GM21390 (cell line): ENCODE results near the gene PRDX2.

Source experiments
- ATAC-seq: cut with Tn5 transposase; IDR thresholded peaks from one replicate; pipeline ENCODE4 v1.9.1; 2021; ENCODE audit not compliant: unreplicated experiment

PRDX2 gene

DNA sequence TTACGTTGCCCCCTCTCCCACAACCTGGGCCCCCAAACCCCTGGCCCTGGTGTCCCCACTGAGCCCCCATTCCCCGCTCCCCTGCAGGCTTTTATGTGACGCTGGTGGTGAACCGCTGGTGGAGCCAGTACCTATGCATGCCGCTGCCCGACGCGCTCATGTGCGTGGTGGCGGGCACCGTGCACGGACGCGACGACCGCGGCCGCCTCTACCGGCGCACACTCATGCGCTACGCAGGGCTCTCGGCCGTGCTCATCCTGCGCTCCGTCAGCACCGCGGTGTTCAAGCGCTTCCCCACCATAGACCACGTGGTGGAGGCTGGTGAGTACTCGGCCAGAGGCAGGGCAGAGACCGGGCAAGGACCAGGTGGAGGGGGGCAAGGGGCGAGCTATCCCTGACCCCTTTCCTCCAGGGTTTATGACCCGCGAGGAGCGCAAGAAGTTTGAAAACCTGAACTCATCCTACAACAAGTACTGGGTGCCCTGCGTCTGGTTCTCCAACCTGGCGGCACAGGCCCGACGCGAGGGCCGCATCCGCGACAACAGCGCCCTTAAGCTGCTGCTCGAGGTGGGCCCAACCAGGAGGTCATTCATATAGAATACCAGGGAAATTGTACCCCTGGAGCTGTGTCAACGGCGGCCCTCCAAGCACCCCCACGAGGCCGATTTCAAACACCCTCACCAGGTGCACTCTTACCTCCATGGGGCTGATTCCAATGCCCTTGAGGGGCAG is 47.0 kb downstream of the PRDX2 start:
- no peak for ATAC-seq

DNA sequence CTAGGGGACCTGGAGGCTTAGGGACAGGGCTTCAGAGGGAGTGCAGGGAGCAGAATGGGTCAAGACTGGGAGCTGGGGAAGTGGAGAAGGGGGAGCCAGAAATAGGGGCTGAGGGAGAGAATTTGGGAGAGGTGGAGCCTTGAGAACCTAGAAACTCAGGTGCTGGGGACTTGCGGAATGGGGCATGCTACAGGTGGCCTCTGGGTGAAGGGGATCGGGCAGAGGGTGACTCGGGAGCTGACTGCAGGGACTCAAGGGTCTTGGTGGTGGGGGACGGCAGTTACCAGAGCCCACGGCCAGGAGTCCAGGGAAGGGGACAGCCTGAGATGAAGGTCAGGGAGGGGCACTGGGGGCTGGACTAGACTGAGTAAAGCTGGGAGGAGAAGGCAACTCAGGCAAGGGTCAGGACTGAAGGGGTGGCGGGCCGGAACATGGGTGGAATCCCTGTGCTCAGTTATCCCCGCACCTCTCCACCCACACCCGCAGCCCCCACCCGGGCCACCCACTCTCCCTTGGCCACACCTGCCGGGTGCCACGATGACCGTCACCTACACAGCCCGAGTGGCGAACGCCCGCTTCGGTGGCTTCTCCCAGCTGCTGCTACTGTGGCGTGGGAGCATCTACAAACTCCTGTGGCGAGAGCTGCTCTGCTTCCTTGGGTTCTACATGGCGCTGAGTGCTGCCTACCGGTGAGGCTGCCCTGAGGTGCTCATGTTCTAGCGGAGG is 49.4 kb downstream of the PRDX2 start:
- ATAC-seq: no peak

DNA sequence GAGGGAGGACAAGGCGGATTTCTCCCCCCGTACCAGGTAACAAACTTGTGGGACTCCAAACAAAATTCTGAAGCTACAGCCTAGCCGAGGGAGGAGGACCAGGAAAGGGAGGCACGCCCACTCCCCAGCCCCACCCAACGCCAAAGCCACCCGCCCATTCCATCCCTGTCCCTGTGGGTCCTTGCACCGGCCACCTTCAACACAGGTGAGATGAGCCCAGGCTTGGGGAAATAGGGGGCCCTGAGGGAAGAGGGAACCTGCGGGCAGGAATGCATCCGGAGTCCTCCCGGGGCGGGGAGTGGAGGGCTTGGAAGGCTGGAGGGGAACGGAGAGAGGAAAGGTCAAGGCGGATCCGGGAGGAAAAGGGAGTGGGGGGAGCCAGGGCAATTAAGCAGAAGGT is 50.0 kb downstream of the PRDX2 start, which contains the start of gene BEST2:
BEST2 (plus strand) TSS at position 157 of the 400 bp plus-strand sequence. CDS start 802 bp downstream, outside the sequence.
- ATAC-seq: no peak

DNA sequence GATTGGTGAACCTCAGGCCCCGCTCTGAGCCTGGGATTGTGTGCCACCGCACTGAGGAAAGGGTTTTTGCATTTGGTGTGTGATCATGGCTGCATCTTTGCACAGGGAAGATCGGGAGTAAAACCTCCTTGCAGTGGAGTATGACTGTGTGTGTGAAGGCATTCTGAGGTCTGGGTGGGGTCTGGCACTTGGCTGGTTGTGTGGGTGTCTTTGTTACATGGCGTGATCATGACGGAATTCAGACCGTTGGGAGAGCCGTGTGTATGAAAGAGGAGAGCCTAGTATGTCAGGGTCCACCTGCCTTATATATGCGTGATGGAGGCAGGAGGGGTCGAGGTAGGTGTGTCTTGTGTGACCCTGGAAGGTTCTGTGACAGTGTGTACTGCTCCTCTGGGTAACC is 50.7 kb downstream of the PRDX2 start:
- ATAC-seq: no peak

DNA sequence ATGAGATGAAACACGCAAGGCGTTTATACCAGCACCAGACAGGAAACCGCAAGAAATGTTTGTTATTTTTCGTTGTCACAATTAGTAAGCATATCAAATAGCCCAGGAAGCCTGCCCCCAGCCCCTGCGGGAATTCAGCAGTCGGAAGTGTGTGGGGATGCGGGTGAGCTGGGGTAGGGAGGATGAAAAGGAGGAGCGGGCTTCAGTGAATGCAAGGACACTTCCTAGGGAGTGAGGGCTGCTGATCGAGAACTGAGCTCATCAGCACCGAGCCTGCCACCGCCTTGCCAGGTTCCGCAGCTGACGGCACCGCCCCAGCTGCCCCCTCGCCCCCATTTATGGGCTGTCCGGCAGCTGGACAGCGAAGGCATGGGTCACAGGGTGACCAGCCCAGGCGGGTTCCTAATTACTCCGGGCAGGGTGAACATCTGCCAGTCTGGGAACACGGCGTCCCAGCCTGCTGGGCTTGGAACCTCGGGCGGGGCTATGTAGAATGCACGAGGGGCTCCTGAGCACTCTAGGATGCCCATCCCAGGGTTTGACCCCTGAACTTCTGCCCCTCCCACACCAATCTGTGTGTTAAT is 51.6 kb downstream of the PRDX2 start:
- ATAC-seq: no peak

DNA sequence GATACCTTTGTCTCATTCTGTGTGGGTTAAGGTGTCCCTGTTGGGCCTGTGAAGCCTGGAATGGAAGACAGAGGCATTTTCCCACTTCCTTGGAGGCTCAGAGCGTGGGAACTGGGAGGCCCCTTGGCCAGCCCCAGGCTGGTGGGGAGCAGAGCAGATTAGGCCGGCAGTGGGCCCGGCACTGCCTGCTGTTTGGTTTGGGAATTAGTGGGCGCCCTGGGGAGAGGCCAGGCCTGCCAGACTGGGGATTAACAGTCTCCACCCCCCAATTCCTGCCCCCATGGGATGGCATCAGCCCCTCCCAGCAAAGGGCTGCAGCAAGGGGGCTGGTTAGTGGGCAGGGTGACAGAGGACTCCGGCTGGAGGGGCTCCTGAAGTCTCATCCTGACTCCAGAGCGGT is 53.1 kb downstream of the PRDX2 start:
- ATAC-seq: no peak
